NCI-H1092 (cell line): ENCODE data around the gene CALML5.

Experiments used
- DNase-seq: peaks from one replicate; lab custom pipeline; 2025; lab: John Stamatoyannopoulos, UW

CALML5 gene

DNA sequence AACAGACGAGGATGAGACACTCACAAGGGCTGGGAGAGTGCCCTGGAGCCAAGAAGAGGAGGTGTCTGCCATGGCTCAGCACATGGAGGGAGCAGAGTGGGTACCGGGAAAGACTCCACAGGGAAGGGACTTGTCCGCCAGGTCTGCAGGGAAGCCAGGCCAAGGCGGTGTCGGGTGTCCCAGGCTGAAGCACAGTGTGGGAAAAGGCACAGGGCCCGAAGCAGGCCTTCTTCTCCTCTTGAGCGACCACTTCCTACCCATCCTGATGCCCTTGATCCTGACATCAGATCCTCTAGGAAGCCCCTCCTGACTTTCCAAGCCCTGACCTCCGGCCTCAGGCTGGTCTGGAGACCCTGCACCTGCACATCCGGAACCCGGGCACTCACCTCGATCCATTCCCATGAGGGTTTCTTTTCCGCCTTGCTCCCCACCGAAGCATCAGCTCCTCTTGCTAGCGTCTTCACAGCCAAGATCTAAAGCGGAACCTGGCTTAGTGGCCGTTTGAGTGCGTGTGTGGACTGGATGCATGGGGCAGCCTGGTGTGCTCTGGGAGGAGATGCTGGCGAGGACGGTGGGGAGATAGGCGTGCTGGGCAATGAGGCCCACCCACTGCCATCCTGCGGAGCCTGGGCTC, 33.8 kb upstream of the CALML5 start:
- DNase-seq, result no peak

DNA sequence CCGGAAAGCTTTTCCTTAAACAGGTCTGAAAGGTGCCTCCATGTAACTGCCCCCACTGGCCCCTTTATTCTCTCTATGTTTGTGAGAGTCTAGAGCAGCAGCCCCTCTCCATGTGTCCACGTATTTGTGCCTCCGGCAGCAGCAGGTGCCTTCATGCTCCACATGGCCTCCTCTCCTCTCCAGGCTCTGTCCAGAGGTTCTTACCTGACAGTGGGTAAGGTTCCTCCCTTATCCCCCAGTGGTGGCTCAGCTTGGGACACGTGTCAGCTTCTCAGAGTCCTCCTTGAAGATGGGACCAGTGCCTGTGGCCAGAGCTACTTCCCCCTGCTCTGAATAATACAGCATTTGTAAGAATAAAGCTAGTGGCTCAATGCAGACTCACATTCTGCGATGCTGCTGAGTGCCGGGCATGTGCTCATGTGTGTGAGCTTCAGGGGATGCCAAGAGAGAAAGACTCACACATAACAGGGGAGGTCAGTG, 33.3 kb upstream of the CALML5 start:
- no peak for DNase-seq

DNA sequence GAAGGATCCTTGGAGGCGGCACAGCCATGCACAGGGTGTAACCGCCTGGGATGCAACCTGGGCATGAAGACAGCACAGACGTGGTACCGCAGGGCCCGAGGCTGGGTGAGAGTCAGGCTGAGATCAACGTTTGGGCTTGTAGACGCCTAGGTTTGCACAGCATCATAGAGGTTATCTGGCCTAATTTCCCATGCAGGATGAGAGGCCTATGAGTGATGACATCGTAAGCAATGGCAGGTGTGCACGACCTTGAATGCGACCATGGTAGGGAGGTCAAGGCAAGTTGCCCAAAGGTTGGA, 32.9 kb upstream of the CALML5 start:
- no peak for DNase-seq

DNA sequence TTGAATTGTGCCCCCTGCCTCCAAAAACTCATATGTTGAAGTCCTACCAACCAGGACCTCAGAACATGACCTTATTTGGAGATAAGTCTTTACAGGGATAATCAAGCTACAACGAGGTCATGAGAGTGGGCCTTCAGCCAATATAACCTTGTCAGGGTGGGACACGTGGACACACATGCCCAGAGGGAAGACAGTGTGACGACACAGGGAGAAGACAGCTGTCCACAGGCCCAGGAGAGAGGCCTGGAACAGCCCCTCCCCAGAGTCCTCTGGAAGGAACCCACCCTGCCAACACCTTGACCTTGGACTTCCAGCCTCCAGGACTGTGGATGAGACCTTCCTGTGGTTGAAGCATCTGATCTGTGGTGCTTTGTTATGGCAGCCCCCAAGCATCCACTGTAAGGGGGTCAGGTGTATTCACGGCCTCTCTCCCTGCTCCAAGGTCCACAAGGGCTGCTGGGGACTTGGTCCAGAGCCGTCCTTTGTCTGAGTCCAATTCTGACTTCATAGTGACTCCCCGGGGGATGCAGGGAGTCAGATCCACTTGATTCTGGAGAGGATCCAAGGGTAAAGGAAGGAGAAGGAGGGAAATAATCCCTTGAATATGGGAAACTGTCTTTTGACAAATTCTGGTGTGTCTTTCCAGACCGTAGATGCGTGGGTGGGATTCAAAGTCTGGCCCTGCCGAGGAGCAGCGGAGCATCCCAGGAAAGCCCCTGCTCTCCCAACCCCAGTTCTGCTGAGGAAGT, 32.4 kb upstream of the CALML5 start:
- no peak for DNase-seq

DNA sequence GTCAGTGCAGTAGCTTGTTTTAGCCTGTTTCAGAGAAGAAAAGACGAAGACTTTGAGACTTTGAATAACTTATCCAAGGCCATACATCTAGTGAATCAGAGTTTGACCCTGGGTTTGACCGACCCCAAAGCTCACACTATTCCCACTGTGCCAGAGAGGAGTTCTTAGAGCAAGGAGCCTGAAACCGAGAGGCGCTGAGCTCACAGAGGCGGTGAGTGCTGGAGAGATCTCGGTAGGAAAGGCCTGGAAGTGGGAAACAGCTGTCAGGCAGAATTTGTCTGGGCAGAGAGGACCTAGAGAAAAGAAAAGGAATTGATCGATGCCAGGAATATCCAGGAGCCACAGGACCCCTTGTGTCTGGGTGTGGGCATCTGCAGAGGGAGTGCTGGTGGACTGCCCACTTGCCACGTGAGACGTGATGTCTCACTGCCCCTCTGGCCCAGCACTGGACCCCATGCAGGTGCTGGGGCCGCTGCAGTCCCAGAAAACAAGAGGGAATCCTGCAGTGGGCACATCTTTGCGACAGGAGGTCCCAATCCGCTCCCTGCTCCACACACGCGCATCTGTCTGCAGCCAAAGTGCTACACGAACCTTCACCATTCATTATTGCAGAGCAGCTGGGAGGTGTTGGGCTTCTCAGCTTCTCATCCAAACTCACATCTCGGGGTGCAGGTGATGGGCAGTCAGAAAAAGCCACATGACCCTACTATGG, 31.6 kb upstream of the CALML5 start:
- DNase-seq, result no peak

DNA sequence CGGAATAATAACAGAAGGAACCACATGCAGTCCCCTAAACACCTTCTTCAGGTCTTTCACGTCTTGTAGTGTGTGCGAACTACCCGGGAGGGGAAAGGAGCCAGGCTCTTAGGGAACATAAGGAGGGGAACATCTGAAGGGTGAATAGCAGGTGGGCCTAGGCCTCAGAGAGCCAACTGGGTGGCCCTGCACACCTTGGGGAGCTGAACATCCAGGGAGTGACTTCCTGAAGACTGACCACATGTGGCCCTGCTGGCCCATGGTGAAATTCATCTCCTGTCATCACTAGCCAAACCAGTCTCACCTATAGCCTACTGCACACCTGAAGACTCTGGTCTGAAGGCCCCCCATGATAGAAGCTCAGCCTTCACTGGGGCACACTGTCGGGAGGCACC, 31.0 kb upstream of the CALML5 start:
- DNase-seq, result no peak

DNA sequence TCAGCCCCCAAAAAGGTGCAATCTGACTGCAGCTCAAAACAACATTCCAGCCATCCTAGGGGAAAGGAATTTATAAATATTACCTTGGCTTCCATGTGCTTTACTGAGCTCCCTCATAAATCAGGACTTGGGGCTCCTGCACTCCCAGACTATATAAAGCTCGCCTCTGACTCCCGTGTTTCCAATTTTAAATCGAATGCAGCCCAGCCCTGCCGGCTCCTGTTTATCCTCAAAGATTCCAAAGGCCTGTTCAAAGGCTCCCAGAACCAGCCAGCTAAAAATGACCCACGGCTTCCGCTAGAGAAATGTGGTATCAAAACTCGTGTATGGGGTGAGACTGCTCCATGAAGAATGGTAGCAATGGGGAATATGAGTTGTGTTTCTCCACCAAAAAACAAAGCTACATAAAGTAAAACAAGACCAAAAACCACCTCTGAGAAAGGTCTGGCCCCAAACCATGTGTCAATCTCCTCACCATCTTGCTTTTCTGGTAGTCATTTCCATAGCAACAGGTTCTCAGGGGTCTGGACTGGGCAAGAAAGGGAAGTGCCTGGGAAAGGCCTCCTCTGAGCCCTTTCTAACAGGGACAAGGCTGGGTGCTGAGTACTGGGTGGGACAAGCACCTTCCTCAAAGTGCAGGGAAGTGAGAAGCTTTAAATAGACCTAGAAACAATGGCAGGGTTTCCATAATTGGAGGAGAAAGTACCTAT, 30.5 kb upstream of the CALML5 start:
- no peak for DNase-seq

DNA sequence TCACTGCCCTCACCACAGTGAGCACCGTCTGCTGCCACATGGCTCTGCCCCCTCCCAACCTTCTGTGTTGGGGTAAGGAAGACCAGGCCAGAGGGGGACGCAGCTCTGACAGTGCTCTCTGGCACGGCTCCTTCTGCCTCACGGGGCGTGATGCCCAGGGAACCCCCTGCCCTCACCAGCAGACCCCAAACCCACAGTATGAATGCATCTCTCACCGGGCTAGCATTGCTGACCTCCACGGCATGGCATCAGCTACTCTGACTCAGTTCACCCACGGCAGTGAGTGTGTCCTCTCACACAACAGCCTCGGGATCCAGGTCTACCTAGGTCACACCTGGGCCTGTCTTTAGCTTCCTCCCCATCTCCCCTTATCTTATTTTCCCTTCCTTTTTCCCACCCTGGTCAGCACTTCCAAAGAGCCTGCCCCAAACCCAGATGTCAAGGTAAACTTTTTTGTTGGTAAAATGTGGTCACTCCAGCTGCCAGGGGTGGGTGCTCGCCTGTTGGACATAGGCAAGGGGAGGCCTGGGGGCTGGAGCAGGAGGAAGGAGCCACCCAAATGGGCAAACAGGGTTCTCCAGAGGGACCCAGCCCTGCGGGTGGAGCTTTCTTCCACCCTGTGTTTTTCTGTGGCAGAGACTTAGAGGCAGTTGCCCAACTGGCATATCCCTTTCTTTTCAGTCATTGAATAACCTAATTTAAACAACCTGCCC, 29.8 kb upstream of the CALML5 start:
- DNase-seq, result no peak

DNA sequence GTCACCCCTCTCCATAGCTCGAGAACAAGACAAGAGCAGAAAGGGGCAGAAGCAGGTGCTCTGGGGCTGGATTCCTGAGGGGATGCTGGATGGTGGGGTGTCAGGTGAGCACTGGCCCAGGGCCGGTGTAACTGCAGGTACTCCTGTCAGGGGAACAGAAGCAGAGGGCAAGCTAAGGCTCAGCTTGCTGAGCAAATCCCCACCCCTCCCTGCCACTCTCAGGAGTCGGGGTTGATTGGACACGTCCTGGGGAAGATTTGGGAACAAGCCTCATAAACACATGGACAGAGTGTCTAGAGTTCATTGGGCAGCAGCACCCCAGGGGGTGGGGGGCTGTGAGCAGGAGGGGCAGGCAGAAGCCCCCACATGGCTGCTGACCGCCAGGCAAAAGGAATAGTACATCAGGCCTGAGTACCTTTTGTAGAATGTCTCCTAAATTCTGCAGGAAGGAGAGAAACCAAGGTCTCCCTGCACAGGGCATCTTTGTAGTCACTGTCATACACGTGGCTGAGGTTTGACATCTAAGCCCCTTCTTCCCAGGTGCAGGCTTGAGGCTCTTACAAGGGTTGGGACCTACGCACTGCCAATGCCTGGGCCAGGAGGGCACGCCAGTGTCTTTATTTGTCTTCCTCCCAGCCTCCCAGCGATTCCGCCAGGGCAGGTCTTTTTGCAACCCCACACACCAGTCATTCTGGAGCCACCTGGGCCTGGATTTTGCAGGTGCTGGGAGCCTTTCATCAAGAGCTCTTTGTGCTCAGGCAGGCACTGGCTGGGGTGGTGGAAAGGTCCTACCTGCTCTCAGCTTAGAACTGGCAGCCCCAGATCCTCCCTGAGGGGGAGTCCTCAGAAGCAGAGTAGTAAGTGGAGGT, 28.2 kb upstream of the CALML5 start:
- DNase-seq, result no peak

DNA sequence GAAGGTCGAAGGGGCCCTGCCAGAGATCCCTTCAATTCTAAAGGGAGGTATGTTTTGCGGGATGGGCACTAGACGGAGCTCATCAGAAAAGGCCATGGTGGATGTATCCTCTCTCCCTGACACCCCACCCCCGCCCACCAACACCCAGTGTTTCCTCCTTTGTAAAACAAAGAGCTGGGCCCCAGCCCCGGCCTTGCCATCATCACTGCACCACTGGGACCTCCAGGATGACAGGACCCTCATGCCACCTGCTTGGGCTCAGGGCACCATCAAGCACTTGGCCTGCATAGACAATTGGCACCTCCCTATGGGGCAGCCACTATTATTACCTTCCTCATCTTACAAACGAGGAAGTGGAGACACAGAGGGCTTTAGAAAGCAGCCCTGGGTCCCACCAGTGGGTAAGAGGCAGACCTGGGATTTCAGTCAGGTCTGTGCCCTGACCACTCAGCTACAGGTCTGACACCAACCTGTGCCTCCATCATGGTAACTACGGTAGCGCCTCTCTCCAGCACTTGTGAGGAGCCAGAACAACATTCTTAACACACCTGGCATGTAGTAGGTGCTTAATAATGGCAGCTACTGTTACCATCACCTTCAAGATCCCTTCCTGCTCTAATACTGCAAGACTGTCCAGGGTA, 27.4 kb upstream of the CALML5 start:
- no peak for DNase-seq

DNA sequence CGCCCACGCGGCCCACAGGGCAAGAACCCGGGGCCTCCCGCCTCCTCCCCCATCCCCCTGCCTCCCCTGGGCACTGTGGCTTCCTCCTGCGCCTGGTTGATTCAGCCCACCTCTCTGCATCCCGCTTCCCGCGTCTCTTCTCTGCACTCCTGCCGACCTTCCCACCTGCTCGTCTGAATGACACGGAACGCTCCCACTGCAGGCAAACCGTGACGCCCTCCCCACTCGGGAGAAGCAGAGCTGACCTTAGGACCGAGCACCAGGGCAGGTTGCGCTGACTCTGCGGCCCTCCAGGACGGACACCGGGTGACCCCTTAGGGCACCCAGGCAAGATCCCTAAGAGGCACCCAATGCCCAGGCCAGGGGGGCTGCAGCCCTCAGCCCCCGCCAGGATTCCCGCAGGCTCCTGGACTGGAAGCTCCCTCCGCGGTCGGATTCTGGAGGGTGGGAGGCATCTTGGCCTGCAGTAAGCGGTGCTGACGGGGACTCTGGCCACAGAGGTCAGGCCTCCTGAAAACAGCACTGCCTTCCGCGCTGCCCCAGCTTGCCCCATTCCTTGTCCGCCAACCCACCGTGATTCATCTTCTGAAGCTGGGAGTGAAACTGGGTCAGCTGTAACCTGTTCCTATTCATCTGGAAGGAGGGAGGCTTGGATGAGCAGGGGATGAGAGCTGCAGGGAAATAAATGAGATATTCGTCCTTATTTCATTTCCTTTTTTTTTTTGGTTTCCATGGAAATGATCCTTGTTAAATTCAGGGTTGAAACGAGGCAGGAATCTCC, 26.4 kb upstream of the CALML5 start:
- no peak for DNase-seq

DNA sequence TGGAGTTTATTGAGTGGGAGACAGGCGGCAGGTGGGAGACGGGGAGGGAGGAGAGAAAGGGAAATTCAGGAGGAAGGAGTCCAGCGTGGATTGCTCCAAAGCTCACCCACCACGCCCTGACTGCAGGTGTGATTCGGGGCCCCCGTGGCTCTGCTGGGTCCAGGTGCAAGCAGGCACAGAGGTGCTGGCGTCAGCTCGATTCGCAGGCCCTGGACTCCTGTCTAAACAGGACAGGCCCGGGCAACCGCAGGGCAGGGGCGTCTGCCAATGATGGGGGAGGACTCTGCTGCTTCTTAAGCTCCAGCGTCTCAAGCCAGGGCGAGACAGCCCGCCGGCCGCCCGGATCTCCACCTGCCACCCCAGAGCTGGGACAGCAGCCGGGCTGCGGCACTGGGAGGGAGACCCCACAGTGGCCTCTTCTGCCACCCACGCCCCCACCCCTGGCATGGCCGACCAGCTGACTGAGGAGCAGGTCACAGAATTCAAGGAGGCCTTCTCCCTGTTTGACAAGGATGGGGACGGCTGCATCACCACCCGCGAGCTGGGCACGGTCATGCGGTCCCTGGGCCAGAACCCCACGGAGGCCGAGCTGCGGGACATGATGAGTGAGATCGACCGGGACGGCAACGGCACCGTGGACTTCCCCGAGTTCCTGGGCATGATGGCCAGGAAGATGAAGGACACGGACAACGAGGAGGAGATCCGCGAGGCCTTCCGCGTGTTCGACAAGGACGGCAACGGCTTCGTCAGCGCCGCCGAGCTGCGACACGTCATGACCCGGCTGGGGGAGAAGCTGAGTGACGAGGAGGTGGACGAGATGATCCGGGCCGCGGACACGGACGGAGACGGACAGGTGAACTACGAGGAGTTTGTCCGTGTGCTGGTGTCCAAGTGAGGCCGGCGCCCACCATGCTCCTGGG, 25.5 kb upstream of the CALML5 start, which contains the start of gene CALML3:
CALML3 (plus strand) TSS at position 321 of the 920 bp plus-strand sequence; CDS start at position 446, 125 bp downstream.
- no peak for DNase-seq

DNA sequence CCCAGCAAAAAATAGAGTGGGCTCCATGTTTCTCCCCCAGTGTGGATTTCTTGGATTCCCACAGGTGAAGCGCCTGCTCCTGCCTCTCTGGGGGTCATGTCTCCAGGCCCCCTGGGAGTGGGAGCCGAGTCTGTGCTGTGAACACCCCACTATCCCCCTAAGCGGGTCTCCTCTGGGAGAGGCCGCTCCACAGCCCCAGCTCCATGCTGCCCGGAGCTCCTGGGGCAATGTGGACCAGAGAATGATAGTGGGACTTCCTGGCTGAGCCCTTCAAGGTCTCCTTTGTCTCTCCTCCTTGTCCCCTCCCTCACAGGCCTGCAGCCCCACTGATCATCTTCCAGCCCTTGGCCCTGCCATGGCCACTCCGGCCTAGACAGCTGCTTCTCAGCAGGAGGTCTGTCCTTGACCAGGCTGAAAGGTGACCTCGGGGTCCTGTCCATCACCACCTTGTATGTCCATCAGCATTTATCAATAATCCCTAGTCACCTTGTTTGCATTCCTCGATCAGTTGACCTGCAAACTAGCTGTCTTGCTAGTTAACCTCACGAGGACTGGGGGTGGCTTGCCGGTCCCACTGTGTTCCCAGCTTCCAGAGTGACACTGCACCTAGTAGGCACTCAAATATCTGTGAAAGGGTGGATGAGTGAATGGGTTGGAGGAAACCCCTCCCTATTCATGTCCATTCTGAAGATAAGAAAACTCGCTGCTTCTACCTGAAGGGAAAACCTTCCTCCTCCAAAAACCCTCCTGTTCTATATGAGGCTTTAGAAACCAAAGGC, 24.6 kb upstream of the CALML5 start:
- DNase-seq, result no peak

DNA sequence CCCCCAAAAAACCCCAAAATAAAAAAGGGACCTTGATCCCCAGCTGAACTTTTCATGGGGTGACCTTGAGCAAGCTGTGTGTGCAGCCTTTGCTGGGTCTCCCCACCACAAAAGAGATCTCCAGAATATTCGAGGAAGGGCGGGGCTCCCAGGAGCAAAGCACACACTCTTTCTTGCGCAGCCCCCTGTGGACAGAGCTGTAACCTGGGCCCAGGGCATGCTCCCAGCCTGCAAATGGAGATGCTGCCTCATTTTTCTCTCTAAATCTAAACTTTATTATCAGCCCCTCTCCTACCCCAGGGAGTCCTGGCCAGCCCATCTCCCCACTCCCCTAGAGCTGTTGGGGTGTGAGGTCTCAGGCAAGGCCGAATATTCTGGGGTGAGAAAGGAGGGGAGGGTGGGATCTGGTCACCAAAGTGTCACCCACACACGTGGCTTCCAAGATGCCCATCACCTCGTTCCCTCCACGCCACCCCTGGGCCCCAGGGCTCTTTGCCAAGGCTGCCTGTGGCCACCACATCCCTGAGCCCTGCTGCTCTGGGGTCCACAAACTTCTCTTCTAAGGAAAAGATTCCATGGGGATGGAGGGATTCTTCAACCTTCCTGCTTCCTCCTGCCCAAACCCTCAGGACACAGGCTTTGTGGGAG, 23.7 kb upstream of the CALML5 start:
- DNase-seq, result no peak

DNA sequence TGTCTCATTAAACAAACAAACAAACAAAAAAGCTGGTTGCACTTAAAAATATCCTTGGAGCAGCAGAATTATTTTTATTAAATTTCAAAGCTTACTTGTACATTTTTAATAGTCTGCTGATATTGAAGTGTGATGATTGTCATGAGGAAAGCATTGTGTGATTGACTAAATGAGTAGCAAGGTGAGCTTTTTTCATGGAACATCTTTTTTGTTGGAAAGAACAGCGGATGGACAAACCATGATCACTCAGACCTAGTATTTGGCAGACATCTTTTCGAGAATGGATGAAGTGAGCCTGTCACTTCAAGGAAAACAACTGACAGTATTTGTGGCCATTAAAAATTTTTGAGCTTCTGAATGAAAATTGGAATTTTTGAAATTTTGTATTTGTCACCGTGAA, 19.7 kb upstream of the CALML5 start:
- DNase-seq, result no peak

DNA sequence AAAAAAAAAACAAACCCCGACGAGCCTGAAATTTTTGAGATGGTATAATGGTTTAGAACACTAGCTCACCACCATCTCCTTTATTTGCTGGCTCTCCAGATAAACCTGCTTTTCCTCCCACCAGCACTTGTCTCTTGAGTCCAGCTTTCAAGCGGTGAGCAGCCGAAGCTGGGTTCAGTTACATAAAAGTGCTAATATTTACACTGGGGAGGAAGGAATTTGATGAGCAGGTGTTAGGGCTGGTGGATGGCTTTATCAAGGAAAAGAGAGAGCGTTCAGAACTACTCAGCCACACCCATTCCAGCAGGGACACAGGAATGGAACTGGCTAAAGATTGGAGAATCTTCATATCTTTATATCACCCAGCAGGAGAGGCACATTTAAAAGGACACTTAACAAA, 18.8 kb upstream of the CALML5 start:
- peak; percentile 23 for DNase-seq

DNA sequence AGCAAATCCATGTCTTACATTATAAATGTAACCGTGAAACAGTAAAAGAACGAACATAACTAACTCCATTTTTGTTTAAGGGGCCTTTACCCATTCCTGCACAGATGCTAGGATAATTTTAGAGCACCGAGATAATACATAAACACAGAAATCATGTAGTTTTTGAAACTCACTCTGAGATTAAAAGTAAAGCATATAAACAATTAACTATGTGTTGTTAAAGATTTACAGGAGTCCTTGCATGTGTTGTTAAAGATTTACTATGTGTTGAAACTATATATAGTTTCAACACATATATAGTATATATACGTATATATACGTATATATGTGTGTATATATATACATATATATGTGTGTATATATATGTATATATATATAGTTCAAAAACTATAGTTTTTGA, 18.2 kb upstream of the CALML5 start:
- no peak for DNase-seq
